NCI-H1417 (cell line): ENCODE measurements around the gene FRRS1.

ENCODE experiments used
- DNase-seq, 3 experiments: peaks; one replicate each; lab custom pipeline; 2025; lab: John Stamatoyannopoulos, UW

FRRS1 gene

GRCh38 chr1:99731384-99731783 is 35.1 kb downstream of the FRRS1 start:
- no peak for DNase-seq

- no peak for DNase-seq
Observed at GRCh38 chr1:99728494-99729235, 37.8 kb downstream of the FRRS1 start.

- peak in 1 of 3 experiments; percentile 20 for DNase-seq
Observed at GRCh38 chr1:99727575-99728185, 38.8 kb downstream of the FRRS1 start.

GRCh38 chr1:99726818-99727217 is 39.6 kb downstream of the FRRS1 start:
- DNase-seq: no peak

- no peak for DNase-seq
Observed at GRCh38 chr1:99726407-99726806, 40.0 kb downstream of the FRRS1 start.

- DNase-seq: no peak
Observed at GRCh38 chr1:99725996-99726395, 40.4 kb downstream of the FRRS1 start.

- no peak for DNase-seq
Observed at GRCh38 chr1:99723251-99723650, 43.2 kb downstream of the FRRS1 start.

GRCh38 chr1:99717005-99717404 is 49.4 kb downstream of the FRRS1 start:
- no peak for DNase-seq

GRCh38 chr1:99713006-99713405 is 53.4 kb downstream of the FRRS1 start:
- DNase-seq: no peak

- no peak for DNase-seq
Observed at GRCh38 chr1:99710994-99711393, 55.4 kb downstream of the FRRS1 start.

GRCh38 chr1:99707535-99708142 is 58.8 kb downstream of the FRRS1 start:
- peak; percentile 49 to 86 (median 63) for DNase-seq

GRCh38 chr1:99705385-99705784 is 61.0 kb downstream of the FRRS1 start:
- no peak for DNase-seq

GRCh38 chr1:99704356-99704816 is 62.0 kb downstream of the FRRS1 start:
- DNase-seq: no peak

GRCh38 chr1:99702221-99702620 is 64.2 kb downstream of the FRRS1 start:
- DNase-seq: no peak

- DNase-seq: no peak
Observed at GRCh38 chr1:99700020-99700419, 66.4 kb downstream of the FRRS1 start.

- no peak for DNase-seq
Observed at GRCh38 chr1:99697580-99697979, 68.9 kb downstream of the FRRS1 start.

- no peak for DNase-seq
Observed at GRCh38 chr1:99696616-99697015, 69.8 kb downstream of the FRRS1 start.

GRCh38 chr1:99691175-99691574 is 75.3 kb downstream of the FRRS1 start:
- peak in 1 of 3 experiments; percentile 15 for DNase-seq

- DNase-seq: peak; percentile 3 to 67 (median 45)
Observed at GRCh38 chr1:99685516-99686180, 80.8 kb downstream of the FRRS1 start.

- DNase-seq: no peak
Observed at GRCh38 chr1:99682291-99682751, 84.1 kb downstream of the FRRS1 start.

GRCh38 chr1:99681583-99681982 is 84.9 kb downstream of the FRRS1 start:
- DNase-seq: peak in 1 of 3 experiments; percentile 3

- no peak for DNase-seq
Observed at GRCh38 chr1:99680270-99680669, 86.2 kb downstream of the FRRS1 start.
